GM23338 (cell line): ENCODE measurements around the gene EDN1. TPM values are rescaled to one million over a fixed set of nuclear protein-coding genes. Genes with fewer than 3 reads are reported as not detected.

Source experiments
- CREB1 ChIP-seq: fragments of 250-450 bp; sonication (Bioruptor Pico); IDR thresholded peaks from 2 replicates; pipeline ENCODE4 v1.5.0; 2020; ENCODE audit warnings: low read depth, mild to moderate bottlenecking, moderate library complexity
- ETS1 ChIP-seq: IDR thresholded peaks from 2 replicates; pipeline ENCODE4 v1.6.1; 2016; ENCODE audit warnings: antibody characterized with exemption
- EZH2 ChIP-seq: fragments of 200-600 bp; sonication (generic); IDR thresholded peaks from one replicate; pipeline ENCODE4 v1.8.0; 2017; ENCODE audit warnings: antibody characterized with exemption, mild to moderate bottlenecking, low read depth; ENCODE audit not compliant: unreplicated experiment
- REST ChIP-seq: IDR thresholded peaks from one replicate; pipeline ENCODE4 v1.6.1; 2018; ENCODE audit warnings: antibody characterized with exemption; ENCODE audit not compliant: unreplicated experiment
- ZNF114 ChIP-seq: fragments of 250-450 bp; sonication (Bioruptor Pico); IDR thresholded peaks from 2 replicates; pipeline ENCODE4 v1.5.0; 2020; ENCODE audit warnings: mild to moderate bottlenecking, moderate library complexity
- ZNF462 ChIP-seq: fragments of 250-450 bp; sonication (Bioruptor Pico); IDR thresholded peaks from 2 replicates; pipeline ENCODE4 v1.5.0; 2020; ENCODE audit warnings: mild to moderate bottlenecking, moderate library complexity
- polyA plus RNA-seq: library from polyadenylated mRNA; unstranded; fragments of >200 nt; fragmentation: Nextera tagmentation; extraction: Ambion mirVana; gene quantifications from 2 replicates; pipeline ENCODE4 v1.2.1, GENCODE V29; 2016
- total RNA-seq: library from RNA; depleted of rRNA; stranded (reverse); fragments of >200 nt; shearing (Covaris generic); gene quantifications from 2 replicates; pipeline ENCODE4 v1.2.3, GENCODE V29; 2014

EDN1 gene
- total and polyA plus RNA-seq, 2 experiments from 2014 or later: 0.80 to 1.2 TPM

GRCh38 chr6:12280902-12281301 is 9.3 kb upstream of the EDN1 start (continued):
- TF ChIP-seq ZNF462 (CRISPR knock-in tag): no peak
- no peak for TF ChIP-seq ZNF114 (CRISPR knock-in tag)
- no peak for TF ChIP-seq CREB1 (CRISPR knock-in tag)
- TF ChIP-seq ETS1: no peak
- TF ChIP-seq REST: no peak
- TF ChIP-seq EZH2: no peak
